SK-N-MC (cell line): ENCODE measurements around the gene CIAO2B.

ENCODE experiments used
- DNase-seq: peaks from one replicate; pipeline ENCODE4 v3.0.0-alpha.2; 2011; ENCODE audit warnings: low read depth, low spot score
- H3K27ac ChIP-seq: fragments of 200-600 bp; sonication (generic); 2 replicates; pipeline ENCODE4 v1.5.1; 2016; ENCODE audit warnings: mixed run types
- H3K36me3 ChIP-seq: fragments of 200-600 bp; sonication (generic); 2 replicates; pipeline ENCODE4 v1.6.1; 2017; ENCODE audit warnings: antibody characterized with exemption, low read length, mixed read lengths; ENCODE audit not compliant: insufficient read depth
- H3K4me3 ChIP-seq: fragments of 200-600 bp; sonication (generic); 2 replicates; pipeline ENCODE4 v1.5.1; 2016
- H3K9ac ChIP-seq: fragments of 200-600 bp; sonication (generic); 2 replicates; pipeline ENCODE4 v1.8.0; 2017; ENCODE audit warnings: mixed run types, mixed read lengths; ENCODE audit not compliant: insufficient read length
- H3K9me3 ChIP-seq: fragments of 200-600 bp; sonication (generic); 2 replicates; pipeline ENCODE4 v1.6.1; 2017; ENCODE audit warnings: low read depth, mild to moderate bottlenecking, antibody characterized with exemption, low read length, moderate library complexity, mixed read lengths
- EZH2 ChIP-seq: fragments of 200-600 bp; sonication (generic); IDR thresholded peaks from one replicate; pipeline ENCODE4 v1.6.1; 2017; ENCODE audit warnings: antibody characterized with exemption
- FOXP2 ChIP-seq: optimal IDR thresholded peaks from 2 replicates; pipeline ENCODE3; 2011; ENCODE audit warnings: mild to moderate bottlenecking, moderate library complexity; ENCODE audit not compliant: insufficient read depth; ENCODE audit errors: extremely low read length, control extremely low read depth
- POLR2AphosphoS5 ChIP-seq: IDR thresholded peaks from 2 replicates; pipeline ENCODE4 v1.6.1; 2012; ENCODE audit warnings: mild to moderate bottlenecking, low read depth, low read length, borderline replicate concordance

Gene CIAO2B

DNA sequence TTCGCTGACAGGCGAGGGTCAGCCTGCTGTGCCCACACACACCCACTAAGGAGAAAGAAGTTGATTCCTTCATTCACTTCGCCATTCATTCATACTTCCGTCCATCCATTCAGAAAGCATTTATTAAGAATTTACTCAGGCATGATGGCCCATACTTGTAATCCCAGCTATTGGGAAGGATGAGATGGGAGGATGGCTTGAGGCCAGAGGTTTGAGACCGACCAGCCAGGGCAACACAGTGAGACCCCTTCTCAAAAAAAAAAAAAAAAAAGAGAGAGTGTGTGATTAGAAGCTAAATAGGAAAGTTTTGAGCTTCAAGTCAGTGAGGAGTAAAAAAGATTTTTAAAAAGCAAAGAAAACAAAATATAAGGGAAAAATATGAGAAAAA is 9.8 kb upstream of the CIAO2B start:
- Histone ChIP-seq H3K9ac (no peak overlapping the region), H3K9me3 (no peaks in the 10 kb centered on the region), H3K27ac (no peak overlapping the region), H3K36me3 (no peaks in the 10 kb centered on the region; the same call in 1 of the 2 replicates), H3K4me3 (no peak overlapping the region)
- no peak for DNase-seq
- TF ChIP-seq FOXP2 (no peak), EZH2 (no peak), POLR2AphosphoS5 (no peak)

GRCh38 chr16:66943426-66944053 is 9.3 kb upstream of the CIAO2B start:
- no peak overlapping the region for H3K27ac ChIP-seq
- DNase-seq: no peak
- no peak overlapping the region for H3K4me3 ChIP-seq
- TF ChIP-seq POLR2AphosphoS5 (no peak), EZH2 (no peak)
- no peak overlapping the region for H3K9ac ChIP-seq
- no peaks in the 10 kb centered on the region for H3K9me3 ChIP-seq
- no peaks in the 10 kb centered on the region; the same call in 1 of the 2 replicates for H3K36me3 ChIP-seq

- no peak overlapping the region for H3K9ac ChIP-seq
- no peak for DNase-seq
- no peak for TF ChIP-seq FOXP2
- TF ChIP-seq POLR2AphosphoS5: no peak
- TF ChIP-seq EZH2: no peak
- no peaks in the 10 kb centered on the region; the same call in 1 of the 2 replicates for H3K36me3 ChIP-seq
- H3K27ac ChIP-seq: no peak overlapping the region
- no peak overlapping the region for H3K4me3 ChIP-seq
- no peaks in the 10 kb centered on the region for H3K9me3 ChIP-seq
Measured at GRCh38 chr16:66942981-66943380, 8.8 kb upstream of the CIAO2B start.

DNA sequence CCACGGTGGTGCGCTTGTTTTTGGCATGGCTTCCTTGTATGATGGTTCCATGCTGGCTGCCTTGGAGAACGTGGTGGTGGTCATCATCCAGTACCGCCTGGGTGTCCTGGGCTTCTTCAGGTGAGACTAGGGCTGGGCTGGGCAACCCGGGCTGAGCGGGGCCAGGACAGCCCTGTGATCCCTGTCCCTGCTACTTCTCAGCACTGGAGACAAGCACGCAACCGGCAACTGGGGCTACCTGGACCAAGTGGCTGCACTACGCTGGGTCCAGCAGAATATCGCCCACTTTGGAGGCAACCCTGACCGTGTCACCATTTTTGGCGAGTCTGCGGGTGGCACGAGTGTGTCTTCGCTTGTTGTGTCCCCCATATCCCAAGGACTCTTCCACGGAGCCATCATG is 6.0 kb upstream of the CIAO2B start:
- no peak for DNase-seq
- Histone ChIP-seq H3K36me3 (no peaks in the 10 kb centered on the region; the same call in 1 of the 2 replicates), H3K27ac (no peak overlapping the region), H3K9me3 (no peaks in the 10 kb centered on the region), H3K4me3 (no peak overlapping the region), H3K9ac (no peak overlapping the region)
- no peak for TF ChIP-seq POLR2AphosphoS5

- no peaks in the 10 kb centered on the region; the same call in 1 of the 2 replicates for H3K36me3 ChIP-seq
- H3K9me3 ChIP-seq: no peaks in the 10 kb centered on the region
- DNase-seq: no peak
- no peak overlapping the region for H3K9ac ChIP-seq
- H3K27ac ChIP-seq: no peak overlapping the region
- no peak overlapping the region for H3K4me3 ChIP-seq
- no peak for TF ChIP-seq FOXP2
- no peak for TF ChIP-seq POLR2AphosphoS5
- TF ChIP-seq EZH2: no peak
Measured at GRCh38 chr16:66939366-66939765, 5.2 kb upstream of the CIAO2B start.

- DNase-seq: no peak
- no peaks in the 10 kb centered on the region for H3K9me3 ChIP-seq
- no peak overlapping the region for H3K9ac ChIP-seq
- H3K36me3 ChIP-seq: no peaks in the 10 kb centered on the region; the same call in 1 of the 2 replicates
- H3K4me3 ChIP-seq: no peak overlapping the region
- H3K27ac ChIP-seq: no peak overlapping the region
- TF ChIP-seq EZH2 (no peak), FOXP2 (no peak), POLR2AphosphoS5 (no peak)
Measured at GRCh38 chr16:66937725-66938337, 3.6 kb upstream of the CIAO2B start.

- Histone ChIP-seq H3K36me3 (no peaks in the 10 kb centered on the region; the same call in 1 of the 2 replicates), H3K27ac (no peak overlapping the region), H3K4me3 (no peak overlapping the region), H3K9ac (no peak overlapping the region), H3K9me3 (no peaks in the 10 kb centered on the region)
- DNase-seq: no peak
- TF ChIP-seq FOXP2 (no peak), POLR2AphosphoS5 (no peak), EZH2 (no peak)
Measured at GRCh38 chr16:66936889-66937554, 2.8 kb upstream of the CIAO2B start.

DNA sequence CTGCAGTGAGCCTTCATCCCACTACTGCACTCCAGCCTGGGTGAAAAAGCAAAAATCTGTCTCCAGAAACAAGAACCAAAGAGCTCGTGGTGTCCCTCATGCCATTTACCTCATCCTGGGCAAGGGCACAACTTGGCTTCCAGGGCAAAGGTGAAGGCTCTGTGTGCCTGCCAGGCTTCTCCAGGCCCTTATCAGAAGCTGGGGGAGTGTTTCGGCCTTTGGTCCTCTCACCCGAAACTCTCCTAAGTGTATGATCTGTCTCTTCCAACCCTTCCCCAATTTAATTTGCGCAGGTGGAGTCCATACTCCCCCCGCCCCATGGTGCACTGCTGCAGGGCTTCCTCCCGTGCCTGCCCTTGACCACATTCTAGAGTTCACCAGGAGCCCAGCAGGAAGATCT is 2.3 kb upstream of the CIAO2B start:
- Histone ChIP-seq H3K27ac (no peak overlapping the region), H3K36me3 (no peaks in the 10 kb centered on the region; the same call in 1 of the 2 replicates), H3K9ac (no peak overlapping the region), H3K4me3 (no peak overlapping the region), H3K9me3 (no peaks in the 10 kb centered on the region)
- TF ChIP-seq EZH2: no peak
- no peak for TF ChIP-seq POLR2AphosphoS5
- no peak for TF ChIP-seq FOXP2
- no peak for DNase-seq
